ENCODE data around the gene LRRC2. TPM values are rescaled to one million over a fixed set of nuclear protein-coding genes. Genes with fewer than 3 reads are reported as not detected.

LRRC2 gene
- total and polyA plus RNA-seq, 2 of the 13 experiments (the other 11 are each of a cell fraction or from before 2014, with no cell fraction given) = 0.27 to 0.58 TPM

GRCh38 chr3:46492890-46493547 is 73.1 kb downstream of the LRRC2 start:
- ChIA-PET CTCF (ENCODE audit: low intra/inter-chr PET ratio, low total read pairs) (no interaction called here), POLR2A (no interaction called here)
- in situ Hi-C loops (cut with HindIII; ENCODE audit: extremely low pct_ligation_motif_present, low pct_unique_long_range_greater_than_20kb) = loop anchor here (5.0 kb wide), 1 partner anchor 64 kb away; no protein-coding TSS in a partner anchor
- no TSS peak for BruUV-seq (replicated peaks)
- ATAC-seq (no peak), FAIRE-seq (no peak), DNase-seq (ENCODE audit: low spot score) (no peak)
- no peak overlapping the region for H3K9ac ChIP-seq (ENCODE audit: insufficient read depth, low read depth, low read length)
- H3K4me2 ChIP-seq (ENCODE audit: low read depth, low read length) = no peak overlapping the region
- no peaks in the 10 kb centered on the region for H3K36me3 ChIP-seq (replicated peaks in 1 of 2; ENCODE audit: control insufficient read depth in 1 of 2, insufficient read depth in 2 of 2, low read length in 2 of 2)
- intact Hi-C loops (cut with micrococcal nuclease; ENCODE audit: unreplicated experiment) = no loop called here
- H2AFZ ChIP-seq (ENCODE audit: low read length) = no peak overlapping the region
- H3K9me3 ChIP-seq (ENCODE audit: low read length) = no peaks in the 10 kb centered on the region
- peaks cover 13% of the 10 kb centered on the region for H3K4me1 ChIP-seq (ENCODE audit: insufficient read depth, low read length)
- WGBS (ENCODE audit: low lambda C conversion rate) = 48% methylated on average over 6 of the region's 6 CpGs
- H3K27ac ChIP-seq (ENCODE audit: extremely low read length, insufficient read depth, low read length) = no peak overlapping the region
- TF ChIP-seq NFATC3 (CRISPR knock-in tag; IDR thresholded peaks at IDR 0.05) = no peak
- no peaks in the 10 kb centered on the region; a peak in 1 of 5 replicates for H3K27me3 ChIP-seq (ENCODE audit: control insufficient read depth in 1 of 2, insufficient read depth in 2 of 2, low read length in 2 of 2)
- no peak overlapping the region for H3K4me3 ChIP-seq (replicated peaks in 1 of 3; ENCODE audit: insufficient read depth in 1 of 3, low read depth in 2 of 3, low read length in 3 of 3)
- no peaks in the 10 kb centered on the region for H3K79me2 ChIP-seq (ENCODE audit: insufficient read depth, low read length)
- 0 out of 2 replicates have a peak, but pooled peaks cover 3% of the 10 kb centered on the region for H4K20me1 ChIP-seq (ENCODE audit: insufficient read depth, low read length)

GRCh38 chr3:46491089-46492070 is 74.7 kb downstream of the LRRC2 start:
- Histone ChIP-seq H4K20me1 (ENCODE audit: insufficient read depth, low read length) (no peaks in the 10 kb centered on the region), H3K4me3 (replicated peaks in 1 of 3; ENCODE audit: insufficient read depth in 1 of 3, low read depth in 2 of 3, low read length in 3 of 3) (no peak overlapping the region), H3K4me1 (ENCODE audit: insufficient read depth, low read length) (no peaks in the 10 kb centered on the region; the same call in 1 of the 2 replicates), H3K27ac (ENCODE audit: extremely low read length, insufficient read depth, low read length) (no peak overlapping the region), H3K27me3 (ENCODE audit: control insufficient read depth in 1 of 2, insufficient read depth in 2 of 2, low read length in 2 of 2) (no peaks in the 10 kb centered on the region; a peak in 1 of 5 replicates), H3K36me3 (replicated peaks in 1 of 2; ENCODE audit: control insufficient read depth in 1 of 2, insufficient read depth in 2 of 2, low read length in 2 of 2) (no peaks in the 10 kb centered on the region), H3K9me3 (ENCODE audit: low read length) (no peaks in the 10 kb centered on the region), H3K79me2 (ENCODE audit: insufficient read depth, low read length) (no peaks in the 10 kb centered on the region), H3K9ac (ENCODE audit: insufficient read depth, low read depth, low read length) (no peak overlapping the region), H3K4me2 (ENCODE audit: low read depth, low read length) (no peak overlapping the region), H2AFZ (ENCODE audit: low read length) (no peak overlapping the region)
- 8% methylated on average over 8 of the region's 11 CpGs for WGBS (ENCODE audit: low lambda C conversion rate)
- ChIA-PET CTCF (ENCODE audit: low intra/inter-chr PET ratio, low total read pairs) (interaction anchor here (1.9 kb wide), 1 partner anchor 67 kb away, joined by 4 read pairs; no protein-coding TSS in a partner anchor), POLR2A (no interaction called here)
- no peak for ATAC-seq
- no peak for FAIRE-seq
- intact Hi-C loops (cut with micrococcal nuclease; ENCODE audit: unreplicated experiment) (no loop called here), in situ Hi-C loops (cut with HindIII; ENCODE audit: extremely low pct_ligation_motif_present, low pct_unique_long_range_greater_than_20kb) (loop anchor here (5.0 kb wide), 1 partner anchor 66 kb away; no protein-coding TSS in a partner anchor)
- BruUV-seq (replicated peaks) = no TSS peak
- no peak for DNase-seq (ENCODE audit: low spot score)
- TF ChIP-seq ZNF737 (CRISPR knock-in tag; IDR thresholded peaks at IDR 0.05; ENCODE audit: borderline replicate concordance) (no peak), ZSCAN20 (CRISPR knock-in tag; IDR thresholded peaks at IDR 0.05; ENCODE audit: borderline replicate concordance) (no peak), ZNF781 (CRISPR knock-in tag; IDR thresholded peaks at IDR 0.05; ENCODE audit: borderline replicate concordance, not compliant biosample characterization) (no peak), MED8 (CRISPR knock-in tag; IDR thresholded peaks at IDR 0.05; ENCODE audit: insufficient replicate concordance) (no peak), SNRNP70 (IDR thresholded peaks at IDR 0.05; ENCODE audit: low read depth, low read length) (no peak), DBP (CRISPR knock-in tag; IDR thresholded peaks at IDR 0.05; ENCODE audit: not compliant biosample characterization) (no peak)

Measured in HepG2 (cell line).